ENCODE measurements around the gene CDH22. TPM values are rescaled to one million over a fixed set of nuclear protein-coding genes. Genes with fewer than 3 reads are reported as not detected.

CDH22 gene
- total and polyA plus RNA-seq, 11 donors: 0.03 to 0.90 (median 0.48) TPM

GRCh38 chr20:46355778-46356177, 47.5 kb upstream of the CDH22 start:
- DNase-seq (no peak), ATAC-seq (no peak)
- WGBS, 4 donors: 79 to 82% (median 80%) methylated on average over 7 of the region's 7 CpGs
- no peaks in the 10 kb centered on the region for H3K9me3 ChIP-seq
- H3K27ac ChIP-seq: no peak overlapping the region
- no peaks in the 10 kb centered on the region for H3K27me3 ChIP-seq
- peaks cover 0 to 45% (median 12%) of the 10 kb centered on the region in 9 donors for H3K36me3 ChIP-seq
- no peak overlapping the region for H3K4me3 ChIP-seq
- no peak for TF ChIP-seq POLR2A (IDR thresholded peaks at IDR 0.05)
- TF ChIP-seq CTCF (IDR thresholded peaks at IDR 0.05): no peak
- intact Hi-C loops (cut with DNase I): loop anchor here in 1 of 10 donors (10.0 kb wide), 1 partner anchor 331 kb away; the partner anchor contains the start of gene SLC12A5
- H3K4me1 ChIP-seq: peaks cover 2 to 55% (median 37%) of the 10 kb centered on the region in 12 donors

DNA sequence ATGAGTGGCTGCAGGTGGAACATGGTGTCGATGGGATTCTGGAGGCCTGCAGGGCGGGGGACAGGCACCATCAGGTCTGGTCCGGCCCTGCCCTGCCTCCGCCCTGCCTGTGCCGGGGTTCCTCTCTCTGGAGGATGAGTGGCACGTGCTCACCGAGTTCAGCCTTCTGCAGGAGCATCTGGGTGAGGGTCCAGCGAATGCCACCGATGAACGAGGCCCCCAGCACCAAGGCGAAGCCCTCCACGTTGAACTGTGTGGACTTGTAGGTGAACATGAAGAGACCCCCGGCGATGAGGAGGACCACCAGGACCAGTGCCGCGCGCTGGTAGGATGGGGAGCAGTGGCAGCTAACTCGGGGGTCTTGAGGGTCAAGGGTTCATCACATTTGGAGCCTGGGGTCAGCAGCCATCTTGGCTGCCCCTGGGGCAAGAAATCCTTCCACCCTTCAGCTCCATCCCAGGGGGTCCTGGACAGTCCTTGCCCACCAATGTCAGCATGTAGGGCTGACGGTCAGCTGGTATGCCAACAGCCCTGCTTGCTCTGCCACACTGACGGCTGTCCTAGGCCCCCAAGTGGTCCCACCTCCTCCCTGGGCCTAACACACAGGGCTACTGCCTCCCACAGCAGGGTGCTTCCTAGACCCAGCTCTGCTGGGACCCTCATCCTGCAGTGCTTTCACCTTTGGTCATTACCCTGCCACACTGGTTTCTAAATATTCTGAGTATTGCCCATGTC, 46.8 kb upstream of the CDH22 start:
- WGBS, 4 donors: 90 to 95% (median 94%) methylated on average over 15 to 20 of the region's 20 CpGs
- no peaks in the 10 kb centered on the region for H3K9me3 ChIP-seq
- intact Hi-C loops (cut with DNase I): loop anchor here in 1 of 10 donors (10.0 kb wide), 1 partner anchor 330 kb away; the partner anchor contains the start of gene SLC12A5
- no peaks in the 10 kb centered on the region for H3K27me3 ChIP-seq
- H3K27ac ChIP-seq: no peak overlapping the region
- peaks cover 2 to 51% (median 36%) of the 10 kb centered on the region in 12 donors for H3K4me1 ChIP-seq
- no peak for ATAC-seq
- TF ChIP-seq CTCF (IDR thresholded peaks at IDR 0.05) (no peak), POLR2A (IDR thresholded peaks at IDR 0.05) (no peak)
- peaks cover 0 to 52% (median 19%) of the 10 kb centered on the region in 9 donors for H3K36me3 ChIP-seq
- no peak overlapping the region for H3K4me3 ChIP-seq
- DNase-seq: no peak

- no peak overlapping the region for H3K4me3 ChIP-seq
- no peaks in the 10 kb centered on the region for H3K27me3 ChIP-seq
- no peak overlapping the region for H3K27ac ChIP-seq
- TF ChIP-seq POLR2A (IDR thresholded peaks at IDR 0.05) (no peak), CTCF (IDR thresholded peaks at IDR 0.05) (no peak)
- intact Hi-C loops (cut with DNase I): loop anchor here in 1 of 10 donors (10.0 kb wide), 1 partner anchor 329 kb away; the partner anchor contains the start of gene SLC12A5
- 86 to 91% (median 90%) methylated on average over 4 of the region's 4 CpGs for WGBS, 4 donors
- H3K36me3 ChIP-seq: peaks cover 0 to 61% (median 24%) of the 10 kb centered on the region in 9 donors
- peaks cover 2 to 45% (median 28%) of the 10 kb centered on the region in 12 donors for H3K4me1 ChIP-seq
- no peak for DNase-seq
- H3K9me3 ChIP-seq: no peaks in the 10 kb centered on the region
- no peak for ATAC-seq
Measured at GRCh38 chr20:46354207-46354555, 45.9 kb upstream of the CDH22 start.

GRCh38 chr20:46353500-46354206, 45.4 kb upstream of the CDH22 start:
- Histone ChIP-seq H3K4me1 (peaks cover 2 to 44% (median 26%) of the 10 kb centered on the region in 12 donors), H3K27me3 (no peaks in the 10 kb centered on the region), H3K4me3 (no peak overlapping the region), H3K27ac (no peak overlapping the region), H3K36me3 (peaks cover 0 to 61% (median 24%) of the 10 kb centered on the region in 9 donors), H3K9me3 (no peaks in the 10 kb centered on the region)
- 78 to 84% (median 82%) methylated on average over 14 of the region's 14 CpGs for WGBS, 4 donors
- intact Hi-C loops (cut with DNase I): loop anchor here in 1 of 10 donors (10.0 kb wide), 1 partner anchor 329 kb away; the partner anchor contains the start of gene SLC12A5
- DNase-seq: no peak
- TF ChIP-seq POLR2A (IDR thresholded peaks at IDR 0.05): no peak
- TF ChIP-seq CTCF (IDR thresholded peaks at IDR 0.05): no peak
- ATAC-seq: no peak
